ENCODE data around the gene ARHGAP30.
A peak's percentile ranks its signal among the peaks of the same experiment; 100 is the strongest.

ARHGAP30 gene

DNA sequence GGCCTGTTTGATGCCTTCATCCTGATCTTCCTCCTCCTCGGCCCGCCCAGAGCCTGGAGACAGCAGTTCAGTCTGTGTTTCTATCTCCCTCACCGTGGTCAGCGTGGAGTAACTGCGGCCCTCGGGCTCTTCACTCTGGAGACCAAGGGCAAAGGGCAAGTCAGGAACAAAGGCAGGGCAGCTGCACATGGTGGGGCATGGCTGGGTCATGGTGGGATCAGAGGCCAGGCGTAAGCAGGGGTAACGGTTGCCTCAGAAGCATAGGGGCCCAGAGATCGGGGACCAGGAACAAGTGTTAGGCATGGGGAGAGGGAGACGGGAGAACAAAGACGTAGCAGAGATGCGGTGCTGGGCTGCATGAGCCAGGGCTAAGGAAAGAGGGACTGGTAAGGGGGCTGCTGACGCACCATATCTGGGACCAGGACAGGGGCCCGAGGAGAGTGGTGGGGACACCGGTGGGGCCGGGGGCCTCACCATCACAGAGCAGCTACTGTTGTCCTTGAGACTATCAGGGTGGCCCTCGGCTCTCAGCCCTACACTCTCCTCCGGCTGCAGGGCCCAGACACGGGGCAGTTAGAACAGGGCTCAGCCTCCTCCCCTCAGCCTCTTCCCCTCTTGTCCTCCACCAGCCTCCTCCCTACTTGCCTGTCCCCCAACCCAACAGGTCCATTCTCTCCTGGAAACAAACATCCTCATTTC is 3.2 kb upstream of the ARHGAP30 start:
- H3K36me3 ChIP-seq (ENCODE audit: control insufficient read depth, insufficient read depth, low read length): no peaks in the 10 kb centered on the region
- TF ChIP-seq, protein P1, sequence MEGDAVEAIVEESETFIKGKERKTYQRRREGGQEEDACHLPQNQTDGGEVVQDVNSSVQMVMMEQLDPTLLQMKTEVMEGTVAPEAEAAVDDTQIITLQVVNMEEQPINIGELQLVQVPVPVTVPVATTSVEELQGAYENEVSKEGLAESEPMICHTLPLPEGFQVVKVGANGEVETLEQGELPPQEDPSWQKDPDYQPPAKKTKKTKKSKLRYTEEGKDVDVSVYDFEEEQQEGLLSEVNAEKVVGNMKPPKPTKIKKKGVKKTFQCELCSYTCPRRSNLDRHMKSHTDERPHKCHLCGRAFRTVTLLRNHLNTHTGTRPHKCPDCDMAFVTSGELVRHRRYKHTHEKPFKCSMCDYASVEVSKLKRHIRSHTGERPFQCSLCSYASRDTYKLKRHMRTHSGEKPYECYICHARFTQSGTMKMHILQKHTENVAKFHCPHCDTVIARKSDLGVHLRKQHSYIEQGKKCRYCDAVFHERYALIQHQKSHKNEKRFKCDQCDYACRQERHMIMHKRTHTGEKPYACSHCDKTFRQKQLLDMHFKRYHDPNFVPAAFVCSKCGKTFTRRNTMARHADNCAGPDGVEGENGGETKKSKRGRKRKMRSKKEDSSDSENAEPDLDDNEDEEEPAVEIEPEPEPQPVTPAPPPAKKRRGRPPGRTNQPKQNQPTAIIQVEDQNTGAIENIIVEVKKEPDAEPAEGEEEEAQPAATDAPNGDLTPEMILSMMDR (IDR thresholded peaks at IDR 0.05; ENCODE audit: insufficient read depth, low read length, poor library complexity, severe bottlenecking): no peak
- DNase-seq (ENCODE audit: extremely low read depth, insufficient read length): no peak
- H3K4me3 ChIP-seq (replicated peaks; ENCODE audit: low read depth, low read length): no peak overlapping the region
- H3K27me3 ChIP-seq (replicated peaks; ENCODE audit: control insufficient read depth, insufficient read depth, low read length): no peaks in the 10 kb centered on the region

DNA sequence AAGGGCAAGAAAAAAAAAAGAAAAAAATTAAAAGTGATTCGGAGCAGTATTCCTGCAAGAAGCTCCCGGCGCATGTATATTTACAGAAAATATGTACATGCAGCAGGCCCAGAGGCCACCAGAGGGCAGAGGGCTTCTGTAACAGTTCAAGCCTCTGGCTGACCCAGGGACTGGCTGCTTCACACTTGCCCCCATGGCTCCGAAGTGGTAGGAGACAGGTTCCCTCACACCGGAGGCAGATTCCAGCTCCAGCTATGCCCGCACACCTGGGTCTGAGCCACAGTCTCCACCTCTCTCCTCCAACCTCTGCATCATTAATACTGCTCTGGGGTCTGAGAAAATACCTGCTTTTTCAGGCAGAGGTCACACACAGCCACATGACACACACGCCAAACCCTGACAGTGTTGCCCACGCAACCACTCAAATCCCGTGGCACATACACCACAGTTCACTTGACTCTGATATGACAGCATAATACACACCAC is 2.2 kb upstream of the ARHGAP30 start:
- Histone ChIP-seq H3K27me3 (replicated peaks; ENCODE audit: control insufficient read depth, insufficient read depth, low read length) (no peaks in the 10 kb centered on the region), H3K4me3 (replicated peaks; ENCODE audit: low read depth, low read length) (no peak overlapping the region), H3K36me3 (ENCODE audit: control insufficient read depth, insufficient read depth, low read length) (no peaks in the 10 kb centered on the region; the same call in 1 of the 2 replicates)
- TF ChIP-seq, protein P1 (IDR thresholded peaks at IDR 0.05; ENCODE audit: insufficient read depth, low read length, poor library complexity, severe bottlenecking): peak; percentile 83
- DNase-seq (ENCODE audit: extremely low read depth, insufficient read length): peak; percentile 36

DNA sequence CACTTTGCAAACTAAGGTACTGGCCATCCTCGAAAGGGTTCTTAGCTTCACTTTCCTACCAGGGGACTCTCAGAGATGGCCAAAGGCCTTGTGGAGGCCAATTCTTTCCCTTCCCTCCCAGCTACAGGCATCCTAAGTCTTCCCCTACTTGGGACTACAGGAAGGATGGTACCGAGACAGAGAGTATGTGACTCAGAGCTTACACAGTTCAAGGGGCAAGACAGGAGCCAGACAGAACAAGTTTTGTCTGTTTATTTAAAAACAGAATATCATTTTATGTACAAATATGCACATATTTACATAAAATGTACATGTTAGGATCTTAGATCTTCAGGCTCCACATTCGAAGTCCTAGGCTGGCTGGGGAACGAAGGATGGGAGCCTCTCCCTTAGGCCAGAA is 1.1 kb upstream of the ARHGAP30 start:
- H3K36me3 ChIP-seq (ENCODE audit: control insufficient read depth, insufficient read depth, low read length): no peaks in the 10 kb centered on the region; the same call in none of the 2 replicates

DNA sequence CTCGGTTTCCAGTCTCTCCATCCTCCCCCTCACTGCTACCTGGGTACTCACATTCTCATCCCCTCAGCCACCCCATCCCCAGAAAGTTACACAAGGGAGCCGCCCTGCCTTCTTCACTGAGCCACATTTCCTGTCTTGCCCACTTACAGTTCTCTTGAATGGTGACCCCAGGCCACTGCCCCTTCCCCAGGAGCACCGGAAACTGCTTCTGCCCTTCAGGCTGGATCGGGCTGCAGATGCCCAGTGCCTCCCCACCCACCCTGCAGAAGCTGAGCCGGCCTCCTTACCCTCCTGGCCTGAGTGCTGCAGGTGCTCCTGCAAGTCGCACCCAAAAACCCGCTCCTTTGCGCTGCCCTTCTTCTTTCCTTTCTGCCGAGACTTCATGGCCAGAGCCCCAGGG is 450 bp downstream of the ARHGAP30 start:
- Histone ChIP-seq H3K27me3 (replicated peaks; ENCODE audit: control insufficient read depth, insufficient read depth, low read length) (no peaks in the 10 kb centered on the region), H3K36me3 (ENCODE audit: control insufficient read depth, insufficient read depth, low read length) (peaks cover 5% of the 10 kb centered on the region), H3K4me3 (replicated peaks; ENCODE audit: low read depth, low read length) (peak overlapping the region; percentile 100)
- DNase-seq (ENCODE audit: extremely low read depth, insufficient read length): no peak
- TF ChIP-seq, protein P1 (IDR thresholded peaks at IDR 0.05; ENCODE audit: insufficient read depth, low read length, poor library complexity, severe bottlenecking): no peak

More for the DNA sequence above, 1.1 kb upstream of the ARHGAP30 start:
- no peak overlapping the region for H3K4me3 ChIP-seq (replicated peaks; ENCODE audit: low read depth, low read length)
- no peak for DNase-seq (ENCODE audit: extremely low read depth, insufficient read length)
- no peaks in the 10 kb centered on the region for H3K27me3 ChIP-seq (replicated peaks; ENCODE audit: control insufficient read depth, insufficient read depth, low read length)
- TF ChIP-seq, protein P1 (IDR thresholded peaks at IDR 0.05; ENCODE audit: insufficient read depth, low read length, poor library complexity, severe bottlenecking): no peak

DNA sequence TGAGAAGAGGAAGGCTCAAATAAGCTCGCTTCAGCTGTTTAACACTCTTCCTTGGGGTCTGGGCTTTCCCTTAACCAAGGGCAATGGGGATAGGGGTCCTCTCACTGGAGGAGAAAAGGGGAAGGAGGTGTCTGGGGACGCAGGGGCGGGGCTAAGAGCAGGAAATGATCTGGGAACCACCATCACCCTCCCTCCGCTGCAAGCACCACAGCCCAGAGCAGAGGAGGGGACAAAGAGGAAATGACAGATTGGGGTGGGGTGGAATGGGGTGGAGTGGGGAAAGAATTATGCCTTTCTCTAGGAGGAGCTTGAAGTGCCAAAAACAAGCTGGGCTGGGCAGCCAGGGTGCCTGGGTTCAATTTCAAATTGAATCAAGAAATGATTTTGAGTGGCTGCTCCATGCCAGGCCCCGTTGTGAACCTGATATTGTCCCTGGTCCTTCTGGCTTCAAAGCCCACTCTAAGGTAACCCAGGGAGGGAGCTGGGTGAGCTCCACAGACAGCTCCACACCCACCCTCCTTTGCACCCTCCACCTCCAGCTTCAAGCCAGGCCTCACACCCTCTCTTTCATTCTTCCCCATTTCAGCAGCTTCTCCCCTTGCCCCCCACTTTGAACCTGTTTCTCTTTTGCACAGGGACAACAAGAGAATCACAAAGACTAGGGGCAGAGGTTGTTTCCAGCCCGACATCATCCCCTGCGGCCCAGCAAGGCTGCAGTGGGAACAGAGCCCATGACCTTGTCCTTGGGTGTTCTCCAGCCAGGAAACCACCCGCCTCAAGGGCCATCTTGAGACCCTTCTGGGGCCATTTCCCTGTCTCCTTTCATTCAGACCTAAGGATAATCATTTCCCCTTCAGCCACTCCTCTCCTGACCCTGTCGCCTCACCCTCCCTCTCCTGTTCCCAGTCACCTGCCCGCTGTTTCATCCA is 1.1 kb downstream of the ARHGAP30 start:
- Histone ChIP-seq H3K27me3 (replicated peaks; ENCODE audit: control insufficient read depth, insufficient read depth, low read length) (no peaks in the 10 kb centered on the region), H3K36me3 (ENCODE audit: control insufficient read depth, insufficient read depth, low read length) (peaks cover 5% of the 10 kb centered on the region), H3K4me3 (replicated peaks; ENCODE audit: low read depth, low read length) (peak overlapping the region; percentile 100)
- TF ChIP-seq, protein P1 (IDR thresholded peaks at IDR 0.05; ENCODE audit: insufficient read depth, low read length, poor library complexity, severe bottlenecking): no peak
- DNase-seq (ENCODE audit: extremely low read depth, insufficient read length): peak; percentile 78
